Gastroesophageal sphincter (tissue), 2 donors: ENCODE data around the gene CLDND1.

ENCODE experiments used
- EP300 ChIP-seq: sonication (generic); formaldehyde crosslinking; IDR thresholded peaks from one replicate; pipeline ENCODE4 v1.6.1; 2017; ENCODE audit warnings: antibody characterized with exemption, mild to moderate bottlenecking
- POLR2A ChIP-seq, 2 donors: fragments of 450-650 bp; IDR thresholded peaks; one replicate each; pipeline ENCODE4 v1.6.1; 2017; ENCODE audit warnings: antibody characterized with exemption in 2 of 2, mild to moderate bottlenecking in 2 of 2, moderate library complexity in 1 of 2

DNA sequence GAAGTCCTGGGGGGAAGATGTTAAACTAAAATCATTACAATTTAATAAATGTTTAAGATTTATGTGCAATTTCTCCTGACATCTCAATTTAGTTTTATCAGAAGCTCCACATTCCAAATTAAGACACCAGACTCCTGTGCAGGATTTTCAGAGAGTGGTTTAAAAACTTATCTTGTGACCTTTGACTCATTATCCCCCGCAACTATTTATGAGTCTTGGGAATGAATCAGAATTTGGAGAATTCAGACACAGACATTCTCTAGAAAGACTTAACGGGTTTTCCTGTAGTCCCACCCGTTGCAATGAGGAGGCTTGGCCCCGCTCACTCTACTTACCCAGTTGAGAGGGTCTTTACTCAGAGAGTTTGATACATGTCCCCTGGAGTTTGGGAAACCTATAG lies 18.2 kb downstream of the CLDND1 start:
- TF ChIP-seq EP300 (no peak), POLR2A (IDR thresholded peaks at IDR 0.05) (no peak)
